HepG2 (cell line): ENCODE measurements around the gene LATS2. TPM values are rescaled to one million over a fixed set of nuclear protein-coding genes. Genes with fewer than 3 reads are reported as not detected.

Experiments used
- ATAC-seq: fragments of 200-7000 bp; cut with Tn5 transposase; 3 replicates; pipeline ENCODE4 v1.9.1; 2020; ENCODE audit warnings: mild to moderate bottlenecking, moderate library complexity
- BruUV-seq: library from RNA; stranded (reverse); fragments of 400-500 nt; replicated peaks from 2 replicates; lab custom pipeline; 2021; lab: Mats Ljungman, UMichigan
- CTCF ChIA-PET: fragments of 300-600 bp; formaldehyde crosslinking; extraction: SDS; loops from one replicate; lab custom pipeline; 2021; ENCODE audit warnings: low total read pairs, inconsistent platforms, low intra/inter-chr PET ratio; lab: Yijun Ruan, JAX
- POLR2A ChIA-PET: fragments of 350-600 bp; sonication (Branson Sonifier 250); formaldehyde crosslinking; loops from one replicate; lab custom pipeline; 2020; ENCODE audit warnings: antibody characterized with exemption, inconsistent platforms; lab: Yijun Ruan, JAX
- DNase-seq: peaks from one replicate; pipeline ENCODE4 v3.0.0-alpha.2; 2015; ENCODE audit warnings: low spot score
- FAIRE-seq: peaks from 3 replicates; lab custom pipeline; 2011; peaks lifted over from hg19 to GRCh38; lab: Jason Lieb, UNC
- H2AFZ ChIP-seq: one replicate; pipeline ENCODE4 v1.6.1; 2011; ENCODE audit warnings: low read length, inconsistent platforms
- H3K27ac ChIP-seq: fragments of 300-600 bp; 3 replicates; pipeline ENCODE4 v1.8.0; 2011; ENCODE audit warnings: mixed run types, mild to moderate bottlenecking, mixed read lengths, low read length, inconsistent platforms; ENCODE audit not compliant: insufficient read depth; ENCODE audit errors: extremely low read length
- H3K27me3 ChIP-seq, 2 experiments: fragments of 200-600 bp in 1 of 2; 2 replicates in 1 of 2; 3 replicates in 1 of 2; pipeline versions ENCODE4 v1.6.0 to v1.8.0; 2011; ENCODE audit warnings: low read length in 2 of 2, mild to moderate bottlenecking in 2 of 2, moderate library complexity in 2 of 2, inconsistent platforms in 1 of 2; ENCODE audit not compliant: insufficient read depth in 2 of 2, control insufficient read depth in 1 of 2
- H3K36me3 ChIP-seq, 2 experiments: fragments of 200-600 bp in 1 of 2; replicated peaks in 1 of 2; 2 replicates in 1 of 2; 3 replicates in 1 of 2; pipeline versions ENCODE4 v1.5.1 to v1.8.0; 2011; ENCODE audit warnings: low read length in 2 of 2, inconsistent platforms in 1 of 2; ENCODE audit not compliant: insufficient read depth in 2 of 2, control insufficient read depth in 1 of 2
- H3K4me1 ChIP-seq: 2 replicates; pipeline ENCODE4 v1.5.1; 2012; ENCODE audit warnings: low read length, inconsistent platforms; ENCODE audit not compliant: insufficient read depth
- H3K4me2 ChIP-seq: 2 replicates; pipeline ENCODE4 v1.6.0; 2011; ENCODE audit warnings: low read depth, low read length, inconsistent platforms
- H3K4me3 ChIP-seq, 3 experiments: fragments of 200-600 bp in 1 of 3; sonication (generic), shearing (Covaris generic) in 1 of 3; replicated peaks in 1 of 3; 2 replicates each; pipeline ENCODE4 v1.5.1; 2011 to 2016; ENCODE audit warnings: low read length in 3 of 3, inconsistent platforms in 2 of 3, low read depth in 2 of 3, mild to moderate bottlenecking in 2 of 3, control low read depth in 1 of 3, mixed read lengths in 1 of 3; ENCODE audit not compliant: insufficient read depth in 1 of 3
- H3K79me2 ChIP-seq: one replicate; pipeline ENCODE4 v1.6.1; 2011; ENCODE audit warnings: low read length, inconsistent platforms; ENCODE audit not compliant: insufficient read depth
- H3K9ac ChIP-seq: 2 replicates; pipeline ENCODE4 v1.6.0; 2011; ENCODE audit warnings: mild to moderate bottlenecking, low read depth, low read length, inconsistent platforms; ENCODE audit not compliant: insufficient read depth
- H3K9me3 ChIP-seq: 2 replicates; pipeline ENCODE4 v1.5.1; 2012; ENCODE audit warnings: mild to moderate bottlenecking, low read length
- H4K20me1 ChIP-seq: 2 replicates; pipeline ENCODE4 v1.6.0; 2011; ENCODE audit warnings: inconsistent platforms, mild to moderate bottlenecking, low read length, moderate library complexity; ENCODE audit not compliant: insufficient read depth
- ARID3A ChIP-seq: IDR thresholded peaks from 2 replicates; pipeline ENCODE4 v1.6.1; 2012; ENCODE audit warnings: low read depth, low read length, improper control_type of control experiment
- FOXM1 ChIP-seq: sonication (generic); formaldehyde crosslinking; IDR thresholded peaks from 2 replicates; pipeline ENCODE4 v1.5.0; 2020; ENCODE audit warnings: missing genetic modification reagents
- MYNN ChIP-seq: sonication (generic); formaldehyde crosslinking; IDR thresholded peaks from 2 replicates; pipeline ENCODE4 v1.4.0; 2020; ENCODE audit warnings: mild to moderate bottlenecking, low read depth, missing genetic modification reagents
- NFIB ChIP-seq: sonication (generic); formaldehyde crosslinking; IDR thresholded peaks from 2 replicates; pipeline ENCODE4 v1.9.0; 2021; ENCODE audit warnings: missing genetic modification reagents, mild to moderate bottlenecking, borderline replicate concordance
- PAF1 ChIP-seq: IDR thresholded peaks from 2 replicates; pipeline ENCODE4 v1.6.1; 2016; ENCODE audit warnings: missing genetic modification reagents, missing compliant biosample characterization
- SRSF9 ChIP-seq: fragments of 200-400 bp; formaldehyde crosslinking; IDR thresholded peaks from 2 replicates; pipeline ENCODE4 v1.6.1; 2018; ENCODE audit warnings: borderline replicate concordance, mild to moderate bottlenecking, low read depth, low read length; ENCODE audit not compliant: insufficient read depth, poor library complexity, severe bottlenecking
- ZNF414 ChIP-seq: sonication (generic); formaldehyde crosslinking; IDR thresholded peaks from 2 replicates; pipeline ENCODE4 v1.5.0; 2020; ENCODE audit warnings: missing genetic modification reagents
- ZNF850 ChIP-seq: sonication (generic); formaldehyde crosslinking; conservative IDR thresholded peaks from 2 replicates; pipeline ENCODE4 v1.9.0; 2021; ENCODE audit warnings: mild to moderate bottlenecking, missing genetic modification reagents
- ZSCAN25 ChIP-seq: sonication (generic); formaldehyde crosslinking; IDR thresholded peaks from 2 replicates; pipeline ENCODE4 v1.8.0; 2022; ENCODE audit warnings: mild to moderate bottlenecking, missing genetic modification reagents
- WGBS: methylation state at CpG from one replicate; pipeline ENCODE4 v1.1.6; 2017; ENCODE audit warnings: low lambda C conversion rate; 5-methylcytosine and 5-hydroxymethylcytosine counted together
- in situ Hi-C: cut with HindIII; loops from 2 replicates; pipeline ENCODE4 v1.10.0; 2017; ENCODE audit warnings: low pct_unique_long_range_greater_than_20kb; ENCODE audit not compliant: extremely low pct_ligation_motif_present
- intact Hi-C: fragments of 100-400 bp; cut with micrococcal nuclease; formaldehyde crosslinking; loops from one replicate; pipeline ENCODE4 v1.10.0; 2022; ENCODE audit not compliant: unreplicated experiment
- polyA plus RNA-seq, 8 experiments: library from polyadenylated mRNA; depleted of rRNA in 3 of 8; stranded (reverse) in 7 of 8; unstranded in 1 of 8; fragments of >200 nt; fragmentation: Illumina TruSeq in 4 of 8; extraction: Trizol in 4 of 8; gene quantifications; 2 replicates each; pipeline versions ENCODE4 v1.2.1 to v1.2.3, GENCODE V29; 2011 to 2016; ENCODE audit warnings: low read depth in 4 of 8, missing spikeins in 1 of 8, mixed read lengths in 1 of 8; ENCODE audit not compliant: insufficient read depth in 1 of 8
- total RNA-seq, 5 experiments: library from RNA; depleted of rRNA; stranded (reverse); fragments of >200 nt; fragmentation: Illumina TruSeq; extraction: Trizol; gene quantifications; 2 replicates each; pipeline ENCODE4 v1.2.3, GENCODE V29; 2016; ENCODE audit warnings: low read depth in 1 of 5
- TF ChIP-seq, protein P1 (sequence below): sonication (generic); formaldehyde crosslinking; IDR thresholded peaks from 2 replicates; pipeline ENCODE4 v1.8.1; 2023; ENCODE audit warnings: mild to moderate bottlenecking, missing genetic modification reagents
- TF ChIP-seq, protein P2 (sequence below): sonication (generic); formaldehyde crosslinking; conservative IDR thresholded peaks from 2 replicates; pipeline ENCODE4 v1.8.0; 2022; ENCODE audit warnings: mild to moderate bottlenecking, moderate library complexity, missing genetic modification reagents

The LATS2 gene
- total and polyA plus RNA-seq, 2 of the 13 experiments (the other 11 are each of a cell fraction or from before 2014, with no cell fraction given), result 7.3 to 8.5 TPM

DNA sequence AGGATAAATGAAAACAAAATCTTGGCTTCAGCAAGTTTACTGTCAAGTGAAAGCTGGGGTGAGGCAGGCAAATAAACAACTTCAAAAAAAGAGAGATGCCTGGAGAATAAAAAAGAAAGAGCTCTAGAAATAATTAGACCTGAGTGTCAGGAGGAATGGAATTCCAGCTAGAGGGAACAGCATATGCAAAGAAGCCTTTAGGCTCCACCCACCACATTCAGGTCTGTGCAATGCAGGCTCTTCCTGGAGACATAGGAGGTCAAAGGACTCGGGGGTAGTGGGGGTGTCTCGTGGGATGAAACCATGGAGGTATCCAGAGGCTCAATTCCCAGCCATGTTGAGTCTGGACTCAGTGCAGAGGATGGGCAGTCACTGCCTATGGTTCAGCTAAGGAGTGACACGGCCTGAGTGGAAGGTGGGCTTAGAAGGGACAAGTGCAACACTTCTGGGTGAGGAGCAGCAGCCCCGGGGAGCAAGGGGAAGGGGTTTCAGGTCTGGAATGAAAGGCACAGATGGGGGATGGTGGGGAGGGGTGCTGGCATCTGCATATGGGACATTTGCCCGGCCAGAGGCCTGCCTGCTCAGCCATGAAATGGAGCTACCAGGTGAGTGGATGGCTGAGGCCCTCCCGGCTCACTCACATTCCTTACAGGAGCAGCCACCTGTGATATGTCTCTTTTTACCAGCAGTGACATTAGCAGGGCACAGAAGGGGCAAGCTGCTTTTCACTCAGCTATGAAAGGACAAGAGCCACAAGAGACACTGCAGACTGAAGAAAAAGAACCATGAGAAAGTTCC lies 12.3 kb downstream of the LATS2 start (continued):
- TF ChIP-seq ARID3A (no peak), MYNN (CRISPR knock-in tag) (no peak), PAF1 (CRISPR knock-in tag) (no peak), SRSF9 (no peak), ZNF414 (CRISPR knock-in tag) (no peak), ZSCAN25 (CRISPR knock-in tag) (no peak), ZNF850 (CRISPR knock-in tag) (no peak), FOXM1 (no peak)
- TF ChIP-seq, all 625 proteins: peak for 0

GRCh38 chr13:21047591-21048282 lies 13.6 kb downstream of the LATS2 start:
- Histone ChIP-seq H3K27me3 (no peaks in the 10 kb centered on the region), H3K4me3 (no peak overlapping the region), H3K4me1 (peaks cover 40% of the 10 kb centered on the region), H3K4me2 (no peak overlapping the region), H3K36me3 (peaks cover 13 to 55% of the 10 kb centered on the region in 2 experiments), H3K9ac (no peak overlapping the region), H2AFZ (no peak overlapping the region), H3K9me3 (no peaks in the 10 kb centered on the region), H3K27ac (no peak overlapping the region), H3K79me2 (peaks cover 92% of the 10 kb centered on the region), H4K20me1 (peaks cover 62% of the 10 kb centered on the region)
- ChIA-PET POLR2A (interaction anchor here (2.3 kb wide), 1 partner anchor 14 kb away, joined by 6 read pairs; the partner anchor contains the start of gene LATS2), CTCF (no interaction called here)
- BruUV-seq, result no TSS peak
- ATAC-seq (no peak), DNase-seq (no peak), FAIRE-seq (no peak)
- in situ Hi-C loops, result no loop called here
- 88% methylated on average over 10 of the region's 10 CpGs for WGBS
- intact Hi-C loops, result no loop called here
- TF ChIP-seq, protein P1, sequence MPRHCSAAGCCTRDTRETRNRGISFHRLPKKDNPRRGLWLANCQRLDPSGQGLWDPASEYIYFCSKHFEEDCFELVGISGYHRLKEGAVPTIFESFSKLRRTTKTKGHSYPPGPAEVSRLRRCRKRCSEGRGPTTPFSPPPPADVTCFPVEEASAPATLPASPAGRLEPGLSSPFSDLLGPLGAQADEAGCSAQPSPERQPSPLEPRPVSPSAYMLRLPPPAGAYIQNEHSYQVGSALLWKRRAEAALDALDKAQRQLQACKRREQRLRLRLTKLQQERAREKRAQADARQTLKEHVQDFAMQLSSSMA (CRISPR knock-in tag), result no peak
- TF ChIP-seq ARID3A, result peak; percentile 32; the same call in 1 of the 2 replicates
- TF ChIP-seq NFIB, result no peak
- TF ChIP-seq, protein P2, sequence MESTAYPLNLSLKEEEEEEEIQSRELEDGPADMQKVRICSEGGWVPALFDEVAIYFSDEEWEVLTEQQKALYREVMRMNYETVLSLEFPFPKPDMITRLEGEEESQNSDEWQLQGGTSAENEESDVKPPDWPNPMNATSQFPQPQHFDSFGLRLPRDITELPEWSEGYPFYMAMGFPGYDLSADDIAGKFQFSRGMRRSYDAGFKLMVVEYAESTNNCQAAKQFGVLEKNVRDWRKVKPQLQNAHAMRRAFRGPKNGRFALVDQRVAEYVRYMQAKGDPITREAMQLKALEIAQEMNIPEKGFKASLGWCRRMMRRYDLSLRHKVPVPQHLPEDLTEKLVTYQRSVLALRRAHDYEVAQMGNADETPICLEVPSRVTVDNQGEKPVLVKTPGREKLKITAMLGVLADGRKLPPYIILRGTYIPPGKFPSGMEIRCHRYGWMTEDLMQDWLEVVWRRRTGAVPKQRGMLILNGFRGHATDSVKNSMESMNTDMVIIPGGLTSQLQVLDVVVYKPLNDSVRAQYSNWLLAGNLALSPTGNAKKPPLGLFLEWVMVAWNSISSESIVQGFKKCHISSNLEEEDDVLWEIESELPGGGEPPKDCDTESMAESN (CRISPR knock-in tag), result no peak
